C1 segment of cervical spinal cord (tissue), 14 donors: ENCODE data around the gene CD300LG.

Source experiments
- DNase-seq, 14 donors: peaks; one replicate each; lab custom pipeline; 2025; lab: John Stamatoyannopoulos, UW

The CD300LG gene

GRCh38 chr17:43905985-43906852 lies 59.2 kb downstream of the CD300LG start:
- DNase-seq = peak in 13 of 14 donors; percentile 63 to 93 (median 85)

- peak in 6 of 14 donors; percentile 31 to 75 (median 66) for DNase-seq
Measured at GRCh38 chr17:43906951-43907424, 60.0 kb downstream of the CD300LG start.

- DNase-seq = peak; percentile 23 to 98 (median 84)
Measured at GRCh38 chr17:43907425-43907981, 60.5 kb downstream of the CD300LG start, which contains the start of gene MPP2. TSS of gene MPP2 (minus strand) at chr17:43907536. CDS start at chr17:43904460, 3,076 bp downstream.

- DNase-seq = peak in 13 of 14 donors; percentile 24 to 85 (median 79)
Measured at GRCh38 chr17:43907998-43908721, 61.2 kb downstream of the CD300LG start.

- peak in 6 of 14 donors; percentile 15 to 56 (median 24) for DNase-seq
Measured at GRCh38 chr17:43909537-43910231, 62.7 kb downstream of the CD300LG start.

- DNase-seq = no peak
Measured at GRCh38 chr17:43911904-43912303, 64.9 kb downstream of the CD300LG start.

- no peak for DNase-seq
Measured at GRCh38 chr17:43912635-43913304, 65.8 kb downstream of the CD300LG start.
